Keratinocyte (primary cell): ENCODE data around the gene HSDL2. TPM values are rescaled to one million over a fixed set of nuclear protein-coding genes. Genes with fewer than 3 reads are reported as not detected.

Source experiments
- DNase-seq: peaks from one replicate; pipeline ENCODE4 v3.0.0-alpha.2; 2011; ENCODE audit warnings: low read depth, missing footprints, low spot score
- FAIRE-seq: peaks from 2 replicates; lab custom pipeline; 2011; peaks lifted over from hg19 to GRCh38; lab: Jason Lieb, UNC
- H2AFZ ChIP-seq: 2 replicates; pipeline ENCODE4 v1.6.0; 2012; ENCODE audit warnings: low read length, control low read depth, inconsistent platforms; ENCODE audit not compliant: control insufficient read depth
- H3K27ac ChIP-seq: 2 replicates; pipeline ENCODE4 v1.5.1; 2011; ENCODE audit warnings: low read length; ENCODE audit not compliant: control insufficient read depth, insufficient read depth
- H3K27me3 ChIP-seq: 3 replicates; pipeline ENCODE4 v1.6.0; 2011; ENCODE audit warnings: low read length; ENCODE audit not compliant: control insufficient read depth, insufficient read depth; ENCODE audit errors: extremely low read depth
- H3K36me3 ChIP-seq, 2 experiments: 2 replicates in 1 of 2; 3 replicates in 1 of 2; pipeline ENCODE4 v1.5.1; 2011; ENCODE audit warnings: low read length in 2 of 2, mild to moderate bottlenecking in 1 of 2; ENCODE audit not compliant: control insufficient read depth in 2 of 2, insufficient read depth in 2 of 2; ENCODE audit errors: extremely low read depth in 1 of 2
- H3K4me1 ChIP-seq: 3 replicates; pipeline ENCODE4 v1.5.1; 2011; ENCODE audit warnings: low read length; ENCODE audit not compliant: control insufficient read depth, insufficient read depth; ENCODE audit errors: extremely low read depth
- H3K4me2 ChIP-seq: 3 replicates; pipeline ENCODE4 v1.6.0; 2011; ENCODE audit warnings: low read depth, low read length; ENCODE audit not compliant: control insufficient read depth, insufficient read depth; ENCODE audit errors: extremely low read depth
- H3K4me3 ChIP-seq, 3 experiments: fragments of 200-600 bp in 1 of 3; sonication (generic) in 1 of 3; 2 replicates in 2 of 3; 3 replicates in 1 of 3; pipeline ENCODE4 v1.5.1; 2011 to 2016; ENCODE audit warnings: low read length in 3 of 3, mild to moderate bottlenecking in 3 of 3, control low read depth in 2 of 3, inconsistent platforms in 1 of 3, low read depth in 1 of 3, mixed read lengths in 1 of 3, mixed run types in 1 of 3, moderate library complexity in 1 of 3; ENCODE audit not compliant: control insufficient read depth in 2 of 3, insufficient read depth in 2 of 3; ENCODE audit errors: extremely low read depth in 1 of 3
- H3K79me2 ChIP-seq: 2 replicates; pipeline ENCODE4 v1.6.0; 2012; ENCODE audit warnings: low read length; ENCODE audit not compliant: control insufficient read depth, insufficient read depth
- H3K9ac ChIP-seq: 3 replicates; pipeline ENCODE4 v1.6.0; 2011; ENCODE audit warnings: low read length; ENCODE audit not compliant: control insufficient read depth, insufficient read depth; ENCODE audit errors: extremely low read depth
- H3K9me1 ChIP-seq: 3 replicates; pipeline ENCODE4 v1.6.0; 2011; ENCODE audit warnings: low read length; ENCODE audit not compliant: control insufficient read depth, insufficient read depth; ENCODE audit errors: extremely low read depth
- H3K9me3 ChIP-seq: 2 replicates; pipeline ENCODE4 v1.5.1; 2012; ENCODE audit warnings: low read depth, low read length; ENCODE audit not compliant: control insufficient read depth
- H4K20me1 ChIP-seq: 3 replicates; pipeline ENCODE4 v1.6.0; 2011; ENCODE audit warnings: low read length; ENCODE audit not compliant: control insufficient read depth, insufficient read depth; ENCODE audit errors: extremely low read depth
- EZH2 ChIP-seq: IDR thresholded peaks from one replicate; pipeline ENCODE4 v1.6.1; 2012; ENCODE audit warnings: inconsistent platforms, mild to moderate bottlenecking, low read length, moderate library complexity
- dilution Hi-C: fragments of 300-500 bp; cut with MboI; formaldehyde crosslinking; loops from one replicate; pipeline ENCODE4 v1.7.0; 2020; ENCODE audit warnings: low sequenced_read_pairs; ENCODE audit not compliant: extremely low pct_ligation_motif_present
- polyA plus RNA-seq, 5 experiments: library from polyadenylated mRNA; depleted of rRNA in 3 of 5; stranded (reverse) in 3 of 5; stranded (forward) in 1 of 5; unstranded in 1 of 5; fragments of >200 nt; gene quantifications; 1 replicate in 1 of 5; 2 replicates in 3 of 5; 3 replicates in 1 of 5; pipeline versions ENCODE4 v1.2.1 to v1.2.3, GENCODE V29; 2011 to 2012; ENCODE audit warnings: missing spikeins in 2 of 5, low read depth in 1 of 5, low replicate concordance in 1 of 5
- TF ChIP-seq, protein P1 (sequence below), 3 experiments: IDR thresholded peaks in 1 of 3; conservative IDR thresholded peaks in 1 of 3; optimal IDR thresholded peaks in 1 of 3; 2 replicates in 2 of 3; 3 replicates in 1 of 3; pipeline versions ENCODE3 to v1.5.1; 2011; ENCODE audit warnings: low read length in 3 of 3, mild to moderate bottlenecking in 3 of 3, moderate library complexity in 2 of 3, control low read depth in 1 of 3, inconsistent platforms in 1 of 3; ENCODE audit not compliant: insufficient read depth in 2 of 3; ENCODE audit errors: extremely low read depth in 1 of 3

HSDL2 gene
- polyA plus RNA-seq, 1 donor (not counting 4 experiments of a cell fraction or from before 2014, with no cell fraction given) = 27.6 TPM

DNA sequence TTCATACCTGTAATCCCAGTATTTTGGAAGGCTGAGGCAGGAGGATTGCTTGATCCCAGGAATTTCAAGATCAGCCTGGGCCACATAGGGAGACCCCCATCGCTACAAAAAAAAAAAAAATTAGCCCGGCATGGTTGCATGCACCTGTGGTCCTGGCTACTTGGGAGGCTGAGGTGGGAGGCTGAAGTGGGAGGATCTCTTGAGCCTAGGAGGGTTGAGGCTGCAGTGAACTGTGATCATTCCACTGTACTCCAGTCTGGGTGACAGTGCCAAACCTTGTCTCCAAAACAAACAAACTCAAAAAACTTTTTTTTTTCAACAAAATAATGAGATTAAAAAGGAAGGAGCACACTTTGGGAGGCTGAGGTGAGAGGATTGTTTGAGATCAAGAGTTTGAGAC lies 120.9 kb downstream of the HSDL2 start:
- Histone ChIP-seq H3K36me3 (no peaks in the 10 kb centered on the region), H2AFZ (no peak overlapping the region), H4K20me1 (no peaks in the 10 kb centered on the region), H3K79me2 (no peaks in the 10 kb centered on the region), H3K4me3 (no peak overlapping the region), H3K27me3 (no peaks in the 10 kb centered on the region), H3K4me1 (no peaks in the 10 kb centered on the region), H3K9me1 (no peaks in the 10 kb centered on the region), H3K9me3 (no peaks in the 10 kb centered on the region), H3K27ac (no peak overlapping the region), H3K9ac (no peak overlapping the region), H3K4me2 (no peak overlapping the region)
- FAIRE-seq (no peak), DNase-seq (no peak)
- TF ChIP-seq, protein P1, sequence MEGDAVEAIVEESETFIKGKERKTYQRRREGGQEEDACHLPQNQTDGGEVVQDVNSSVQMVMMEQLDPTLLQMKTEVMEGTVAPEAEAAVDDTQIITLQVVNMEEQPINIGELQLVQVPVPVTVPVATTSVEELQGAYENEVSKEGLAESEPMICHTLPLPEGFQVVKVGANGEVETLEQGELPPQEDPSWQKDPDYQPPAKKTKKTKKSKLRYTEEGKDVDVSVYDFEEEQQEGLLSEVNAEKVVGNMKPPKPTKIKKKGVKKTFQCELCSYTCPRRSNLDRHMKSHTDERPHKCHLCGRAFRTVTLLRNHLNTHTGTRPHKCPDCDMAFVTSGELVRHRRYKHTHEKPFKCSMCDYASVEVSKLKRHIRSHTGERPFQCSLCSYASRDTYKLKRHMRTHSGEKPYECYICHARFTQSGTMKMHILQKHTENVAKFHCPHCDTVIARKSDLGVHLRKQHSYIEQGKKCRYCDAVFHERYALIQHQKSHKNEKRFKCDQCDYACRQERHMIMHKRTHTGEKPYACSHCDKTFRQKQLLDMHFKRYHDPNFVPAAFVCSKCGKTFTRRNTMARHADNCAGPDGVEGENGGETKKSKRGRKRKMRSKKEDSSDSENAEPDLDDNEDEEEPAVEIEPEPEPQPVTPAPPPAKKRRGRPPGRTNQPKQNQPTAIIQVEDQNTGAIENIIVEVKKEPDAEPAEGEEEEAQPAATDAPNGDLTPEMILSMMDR (optimal IDR thresholded peaks at IDR 0.05 in 1 of 3, IDR thresholded peaks at IDR 0.05 in 1 of 3, conservative IDR thresholded peaks at IDR 0.05 in 1 of 3; ENCODE audit: extremely low read depth in 1 of 3, insufficient read depth in 2 of 3, low read length in 3 of 3) = no peak
- no peak for TF ChIP-seq EZH2
- dilution Hi-C loops = no loop called here

DNA sequence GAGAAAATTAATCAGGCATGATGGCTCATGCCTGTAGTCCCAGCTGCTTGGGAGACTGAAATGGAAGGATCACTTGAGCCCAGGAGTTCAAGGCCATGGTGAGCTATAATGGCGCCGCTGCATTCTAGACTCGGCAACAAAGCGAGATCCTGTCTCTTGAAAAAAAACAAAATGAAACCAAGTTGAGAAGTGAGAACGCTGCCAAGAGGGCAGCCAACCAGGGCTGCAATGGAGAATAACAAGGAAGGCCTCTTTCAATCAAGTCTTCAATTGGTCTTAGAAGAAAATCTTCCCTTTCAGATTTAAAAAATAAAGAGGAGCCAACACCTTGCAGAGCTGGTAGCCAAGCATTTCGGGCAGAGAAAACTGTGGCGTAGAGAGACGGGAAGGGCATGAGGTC lies 121.4 kb downstream of the HSDL2 start:
- Histone ChIP-seq H3K27me3 (no peaks in the 10 kb centered on the region), H3K9me3 (no peaks in the 10 kb centered on the region), H3K27ac (no peak overlapping the region), H3K4me2 (no peak overlapping the region), H3K9me1 (no peaks in the 10 kb centered on the region), H3K36me3 (no peaks in the 10 kb centered on the region), H3K4me1 (no peaks in the 10 kb centered on the region), H2AFZ (no peak overlapping the region), H3K4me3 (no peak overlapping the region), H4K20me1 (no peaks in the 10 kb centered on the region), H3K79me2 (no peaks in the 10 kb centered on the region), H3K9ac (no peak overlapping the region)
- dilution Hi-C loops = no loop called here
- TF ChIP-seq EZH2 = no peak
- TF ChIP-seq, protein P1 (optimal IDR thresholded peaks at IDR 0.05 in 1 of 3, IDR thresholded peaks at IDR 0.05 in 1 of 3, conservative IDR thresholded peaks at IDR 0.05 in 1 of 3; ENCODE audit: extremely low read depth in 1 of 3, insufficient read depth in 2 of 3, low read length in 3 of 3) = no peak
- DNase-seq = no peak
- no peak for FAIRE-seq
